Liver (tissue), 9 donors: Measurements from ENCODE around the gene TANGO2. TPM values are rescaled to one million over a fixed set of nuclear protein-coding genes. Genes with fewer than 3 reads are reported as not detected.
A peak's percentile ranks its signal among the peaks of the same experiment; 100 is the strongest.

Experiments used
- DNase-seq: peaks from one replicate; pipeline ENCODE4 v3.0.0-alpha.2; 2017; ENCODE audit warnings: low spot score
- H3K27ac ChIP-seq, 2 donors: one replicate each; pipeline ENCODE4 v1.7.0; 2013; ENCODE audit warnings: inconsistent platforms in 2 of 2, low read length in 2 of 2, control low read depth in 1 of 2, low read depth in 1 of 2, mild to moderate bottlenecking in 1 of 2
- H3K27me3 ChIP-seq, 4 donors: one replicate each; pipeline versions ENCODE4 v1.6.1 to v1.7.0; 2013; ENCODE audit warnings: low read length in 3 of 4, inconsistent platforms in 1 of 4, mild to moderate bottlenecking in 1 of 4, moderate library complexity in 1 of 4; ENCODE audit not compliant: control insufficient read depth in 4 of 4, insufficient read depth in 4 of 4
- H3K36me3 ChIP-seq, 4 donors: one replicate each; pipeline versions ENCODE4 v1.6.1 to v1.7.0; 2013; ENCODE audit warnings: low read length in 3 of 4, mild to moderate bottlenecking in 3 of 4, low read depth in 1 of 4, moderate library complexity in 1 of 4; ENCODE audit not compliant: control insufficient read depth in 4 of 4, insufficient read depth in 3 of 4
- H3K4me1 ChIP-seq, 4 donors: one replicate each; pipeline versions ENCODE4 v1.6.1 to v1.7.0; 2013; ENCODE audit warnings: low read length in 3 of 4, mild to moderate bottlenecking in 3 of 4, moderate library complexity in 1 of 4; ENCODE audit not compliant: control insufficient read depth in 4 of 4, insufficient read depth in 4 of 4
- H3K4me3 ChIP-seq, 3 donors: one replicate each; pipeline versions ENCODE4 v1.6.1 to v1.7.0; 2013; ENCODE audit warnings: low read length in 3 of 3, control low read depth in 1 of 3, low read depth in 1 of 3, mild to moderate bottlenecking in 1 of 3
- H3K9ac ChIP-seq, 2 donors: one replicate each; pipeline ENCODE4 v1.7.0; 2013; ENCODE audit warnings: low read length in 2 of 2, mild to moderate bottlenecking in 2 of 2, moderate library complexity in 2 of 2, control low read depth in 1 of 2, low read depth in 1 of 2
- H3K9me3 ChIP-seq, 4 donors: one replicate each; pipeline versions ENCODE4 v1.6.1 to v1.7.0; 2013; ENCODE audit warnings: low read length in 3 of 4; ENCODE audit not compliant: control insufficient read depth in 4 of 4
- ATF3 ChIP-seq: IDR thresholded peaks from 2 replicates; pipeline ENCODE4 v1.6.1; 2016; ENCODE audit warnings: antibody characterized with exemption
- EGR1 ChIP-seq, 2 donors: IDR thresholded peaks; 2 replicates each; pipeline ENCODE4 v1.6.1; 2016 to 2018; ENCODE audit warnings: antibody characterized with exemption in 2 of 2, low read depth in 2 of 2
- FOXA1 ChIP-seq: IDR thresholded peaks from 2 replicates; pipeline ENCODE4 v1.6.1; 2016; ENCODE audit warnings: antibody characterized with exemption
- FOXA2 ChIP-seq: IDR thresholded peaks from 2 replicates; pipeline ENCODE4 v1.6.1; 2016; ENCODE audit warnings: antibody characterized with exemption
- GABPA ChIP-seq, 2 donors: IDR thresholded peaks in 1 of 2; conservative IDR thresholded peaks in 1 of 2; 2 replicates each; pipeline ENCODE4 v1.6.1; 2016; ENCODE audit warnings: antibody characterized with exemption in 2 of 2, mild to moderate bottlenecking in 1 of 2, moderate library complexity in 1 of 2
- HNF4A ChIP-seq, 2 donors: conservative IDR thresholded peaks; 2 replicates each; pipeline ENCODE4 v1.6.1; 2016; ENCODE audit warnings: antibody characterized with exemption in 2 of 2, mild to moderate bottlenecking in 2 of 2
- HNF4G ChIP-seq: IDR thresholded peaks from 2 replicates; pipeline ENCODE4 v1.6.1; 2016; ENCODE audit warnings: antibody characterized with exemption
- JUND ChIP-seq, 2 donors: IDR thresholded peaks; 2 replicates each; pipeline ENCODE4 v1.6.1; 2016; ENCODE audit warnings: antibody characterized with exemption in 2 of 2
- MAX ChIP-seq: IDR thresholded peaks from 2 replicates; pipeline ENCODE4 v1.6.1; 2016; ENCODE audit warnings: antibody characterized with exemption
- NR2F2 ChIP-seq: IDR thresholded peaks from 2 replicates; pipeline ENCODE4 v1.6.1; 2016; ENCODE audit warnings: antibody characterized with exemption
- RAD21 ChIP-seq, 2 donors: IDR thresholded peaks; 2 replicates each; pipeline ENCODE4 v1.6.1; 2016; ENCODE audit warnings: antibody characterized with exemption in 2 of 2, mild to moderate bottlenecking in 2 of 2
- RXRA ChIP-seq, 2 donors: IDR thresholded peaks; 2 replicates each; pipeline ENCODE4 v1.6.1; 2017 to 2018; ENCODE audit warnings: antibody characterized with exemption in 2 of 2, mild to moderate bottlenecking in 1 of 2
- SP1 ChIP-seq: IDR thresholded peaks from 2 replicates; pipeline ENCODE4 v1.6.1; 2018; ENCODE audit warnings: antibody characterized with exemption, mild to moderate bottlenecking
- TAF1 ChIP-seq: conservative IDR thresholded peaks from 2 replicates; pipeline ENCODE4 v1.6.1; 2016; ENCODE audit warnings: antibody characterized with exemption, mild to moderate bottlenecking
- YY1 ChIP-seq: IDR thresholded peaks from 2 replicates; pipeline ENCODE4 v1.6.1; 2016; ENCODE audit warnings: antibody characterized with exemption, mild to moderate bottlenecking
- ZBTB33 ChIP-seq: IDR thresholded peaks from 2 replicates; pipeline ENCODE4 v1.6.1; 2016; ENCODE audit warnings: antibody characterized with exemption
- WGBS: extraction: QIAGEN DNeasy Blood & Tissue Kit; methylation state at CpG from one replicate; pipeline ENCODE4 v1.1.7; 2013; 5-methylcytosine and 5-hydroxymethylcytosine counted together
- polyA plus RNA-seq, 2 donors: library from polyadenylated mRNA; stranded (reverse) in 1 of 2; unstranded in 1 of 2; fragments of 200-250 nt in 1 of 2; fragments of >200 nt in 1 of 2; fragmentation: Nextera tagmentation in 1 of 2; extraction: Ambion mirVana in 1 of 2; gene quantifications; one replicate each; pipeline versions ENCODE4 v1.2.1 to v1.2.3, GENCODE V29; 2013 to 2015
- total RNA-seq, 2 donors: library from RNA; depleted of rRNA; stranded (reverse); fragments of >200 nt; gene quantifications; one replicate each; pipeline ENCODE4 v1.2.3, GENCODE V29; 2014
- TF ChIP-seq, protein P1 (sequence below): fragments of 150-350 bp; IDR thresholded peaks from 2 replicates; pipeline ENCODE4 v1.5.1; 2017; ENCODE audit warnings: improper control_type of control experiment, low read depth, low read length; ENCODE audit not compliant: missing input control
- TF ChIP-seq, protein P2 (sequence below): IDR thresholded peaks from 2 replicates; pipeline ENCODE4 v1.6.1; 2016; ENCODE audit warnings: antibody characterized with exemption, mild to moderate bottlenecking
- donor health status: healthy.
- donor health status: healthy.
- donor health status: healthy.
- donor health status: healthy.
- donor health status: healthy.

TANGO2 gene
- total and polyA plus RNA-seq, 4 donors = 10.8 to 153 (median 16.1) TPM

DNA sequence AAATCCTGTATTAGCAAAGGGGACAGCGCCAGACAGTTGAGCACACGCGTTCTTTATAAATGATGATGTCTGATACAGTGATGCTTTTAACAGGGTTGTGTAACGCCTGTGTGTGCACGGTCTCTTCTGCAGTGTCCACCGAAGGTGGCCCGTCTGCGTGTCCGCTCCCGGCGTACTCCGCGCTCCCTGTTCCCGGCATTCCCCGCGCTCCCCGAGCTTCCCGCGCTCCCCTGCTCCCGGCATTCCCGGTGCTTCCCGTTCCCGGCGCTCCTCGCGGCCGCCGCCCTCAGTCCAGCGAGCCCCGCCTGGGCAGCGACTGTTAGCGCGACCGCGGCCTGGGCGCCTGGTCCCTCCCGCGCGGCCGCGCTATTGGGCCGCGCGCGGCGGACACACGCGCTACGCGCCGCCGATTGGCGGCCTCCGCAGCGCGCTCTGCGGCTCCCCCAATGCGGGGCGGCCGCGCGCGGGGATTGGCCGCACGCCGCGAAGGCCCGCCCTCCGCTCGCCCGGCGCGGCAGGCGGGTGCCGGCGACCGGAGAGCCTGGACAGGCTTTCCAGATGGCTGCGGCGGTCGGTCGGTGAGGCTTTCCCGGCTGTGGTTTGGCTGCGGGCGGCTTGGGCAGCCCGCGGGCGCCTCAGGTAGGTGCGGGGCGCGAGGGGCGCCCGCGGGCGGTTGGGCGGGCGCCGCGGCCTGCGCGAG, 59.0 kb downstream of the TANGO2 start, which contains the start of gene DGCR8:
Gene DGCR8, plus strand, starts transcription at position 497 of the 700 bp plus-strand sequence. CDS start 5,723 bp downstream, outside the sequence.
- H3K4me1 ChIP-seq = peaks cover 19 to 41% (median 37%) of the 10 kb centered on the region in 4 donors
- under 1% methylated on average over 100 of the region's 100 CpGs for WGBS

More for the DNA sequence above, 59.0 kb downstream of the TANGO2 start, which contains the start of gene DGCR8:
- TF ChIP-seq FOXA1 (no peak), HNF4A (conservative IDR thresholded peaks at IDR 0.05) (peak in 1 of 2 donors; percentile 24), MAX (peak; percentile 68), TAF1 (peak; percentile 28), JUND (IDR thresholded peaks at IDR 0.05) (no peak), HNF4G (no peak), FOXA2 (no peak), RXRA (IDR thresholded peaks at IDR 0.05) (peak in 1 of 2 donors; percentile 24), ATF3 (no peak), GABPA (IDR thresholded peaks at IDR 0.05 in 1 of 2, conservative IDR thresholded peaks at IDR 0.05 in 1 of 2) (peak in 1 of 2 donors; percentile 80), YY1 (peak; percentile 95), NR2F2 (no peak), ZBTB33 (no peak), EGR1 (IDR thresholded peaks at IDR 0.05; ENCODE audit: low read depth in 2 of 2) (no peak), SP1 (peak; percentile 35), RAD21 (IDR thresholded peaks at IDR 0.05) (peak in 1 of 2 donors; percentile 43)
- TF ChIP-seq, protein P1, sequence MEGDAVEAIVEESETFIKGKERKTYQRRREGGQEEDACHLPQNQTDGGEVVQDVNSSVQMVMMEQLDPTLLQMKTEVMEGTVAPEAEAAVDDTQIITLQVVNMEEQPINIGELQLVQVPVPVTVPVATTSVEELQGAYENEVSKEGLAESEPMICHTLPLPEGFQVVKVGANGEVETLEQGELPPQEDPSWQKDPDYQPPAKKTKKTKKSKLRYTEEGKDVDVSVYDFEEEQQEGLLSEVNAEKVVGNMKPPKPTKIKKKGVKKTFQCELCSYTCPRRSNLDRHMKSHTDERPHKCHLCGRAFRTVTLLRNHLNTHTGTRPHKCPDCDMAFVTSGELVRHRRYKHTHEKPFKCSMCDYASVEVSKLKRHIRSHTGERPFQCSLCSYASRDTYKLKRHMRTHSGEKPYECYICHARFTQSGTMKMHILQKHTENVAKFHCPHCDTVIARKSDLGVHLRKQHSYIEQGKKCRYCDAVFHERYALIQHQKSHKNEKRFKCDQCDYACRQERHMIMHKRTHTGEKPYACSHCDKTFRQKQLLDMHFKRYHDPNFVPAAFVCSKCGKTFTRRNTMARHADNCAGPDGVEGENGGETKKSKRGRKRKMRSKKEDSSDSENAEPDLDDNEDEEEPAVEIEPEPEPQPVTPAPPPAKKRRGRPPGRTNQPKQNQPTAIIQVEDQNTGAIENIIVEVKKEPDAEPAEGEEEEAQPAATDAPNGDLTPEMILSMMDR = peak; percentile 6
- TF ChIP-seq, protein P2, sequence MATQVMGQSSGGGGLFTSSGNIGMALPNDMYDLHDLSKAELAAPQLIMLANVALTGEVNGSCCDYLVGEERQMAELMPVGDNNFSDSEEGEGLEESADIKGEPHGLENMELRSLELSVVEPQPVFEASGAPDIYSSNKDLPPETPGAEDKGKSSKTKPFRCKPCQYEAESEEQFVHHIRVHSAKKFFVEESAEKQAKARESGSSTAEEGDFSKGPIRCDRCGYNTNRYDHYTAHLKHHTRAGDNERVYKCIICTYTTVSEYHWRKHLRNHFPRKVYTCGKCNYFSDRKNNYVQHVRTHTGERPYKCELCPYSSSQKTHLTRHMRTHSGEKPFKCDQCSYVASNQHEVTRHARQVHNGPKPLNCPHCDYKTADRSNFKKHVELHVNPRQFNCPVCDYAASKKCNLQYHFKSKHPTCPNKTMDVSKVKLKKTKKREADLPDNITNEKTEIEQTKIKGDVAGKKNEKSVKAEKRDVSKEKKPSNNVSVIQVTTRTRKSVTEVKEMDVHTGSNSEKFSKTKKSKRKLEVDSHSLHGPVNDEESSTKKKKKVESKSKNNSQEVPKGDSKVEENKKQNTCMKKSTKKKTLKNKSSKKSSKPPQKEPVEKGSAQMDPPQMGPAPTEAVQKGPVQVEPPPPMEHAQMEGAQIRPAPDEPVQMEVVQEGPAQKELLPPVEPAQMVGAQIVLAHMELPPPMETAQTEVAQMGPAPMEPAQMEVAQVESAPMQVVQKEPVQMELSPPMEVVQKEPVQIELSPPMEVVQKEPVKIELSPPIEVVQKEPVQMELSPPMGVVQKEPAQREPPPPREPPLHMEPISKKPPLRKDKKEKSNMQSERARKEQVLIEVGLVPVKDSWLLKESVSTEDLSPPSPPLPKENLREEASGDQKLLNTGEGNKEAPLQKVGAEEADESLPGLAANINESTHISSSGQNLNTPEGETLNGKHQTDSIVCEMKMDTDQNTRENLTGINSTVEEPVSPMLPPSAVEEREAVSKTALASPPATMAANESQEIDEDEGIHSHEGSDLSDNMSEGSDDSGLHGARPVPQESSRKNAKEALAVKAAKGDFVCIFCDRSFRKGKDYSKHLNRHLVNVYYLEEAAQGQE = peak; percentile 94
- peak within 1 kb of the TSS; percentile 78 to 89 for H3K27ac ChIP-seq
- H3K9ac ChIP-seq = peak within 1 kb of the TSS; percentile 61 to 89
- no peaks in the 10 kb centered on the region for H3K27me3 ChIP-seq
- H3K9me3 ChIP-seq = no peaks in the 10 kb centered on the region
- peak within 1 kb of the TSS; percentile 88 to 92 (median 90) for H3K4me3 ChIP-seq
- H3K36me3 ChIP-seq = no peaks in the 10 kb centered on the region
- DNase-seq = peak; percentile 86
